Measurements from ENCODE around the gene REEP3. TPM values are rescaled to one million over a fixed set of nuclear protein-coding genes. Genes with fewer than 3 reads are reported as not detected.

REEP3 gene
- total RNA-seq, 1 donor from 2014 or later = 50.7 TPM

DNA sequence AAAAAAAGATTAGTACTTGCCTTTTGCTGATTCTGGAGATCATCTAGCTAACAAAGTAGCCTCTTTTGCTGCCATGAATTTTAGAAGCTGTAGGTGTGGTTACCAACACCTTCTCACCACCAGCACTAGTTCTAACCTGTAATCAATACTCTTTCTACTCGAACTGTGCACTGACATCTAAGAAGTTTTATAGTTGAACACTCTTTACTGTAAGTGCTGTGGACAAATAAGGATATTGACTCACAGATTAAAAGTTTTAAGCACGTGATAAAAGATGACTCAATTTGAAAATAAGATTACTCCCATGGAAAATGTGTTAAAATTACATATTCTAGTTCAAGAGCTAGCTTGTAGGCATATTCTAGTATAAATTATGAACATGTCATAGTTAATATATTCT, 89.9 kb downstream of the REEP3 start:
- DNase-seq (ENCODE audit: low spot score) = no peak
- ATAC-seq = no peak
- intact Hi-C loops (cut with DNase I) = no loop called here

DNA sequence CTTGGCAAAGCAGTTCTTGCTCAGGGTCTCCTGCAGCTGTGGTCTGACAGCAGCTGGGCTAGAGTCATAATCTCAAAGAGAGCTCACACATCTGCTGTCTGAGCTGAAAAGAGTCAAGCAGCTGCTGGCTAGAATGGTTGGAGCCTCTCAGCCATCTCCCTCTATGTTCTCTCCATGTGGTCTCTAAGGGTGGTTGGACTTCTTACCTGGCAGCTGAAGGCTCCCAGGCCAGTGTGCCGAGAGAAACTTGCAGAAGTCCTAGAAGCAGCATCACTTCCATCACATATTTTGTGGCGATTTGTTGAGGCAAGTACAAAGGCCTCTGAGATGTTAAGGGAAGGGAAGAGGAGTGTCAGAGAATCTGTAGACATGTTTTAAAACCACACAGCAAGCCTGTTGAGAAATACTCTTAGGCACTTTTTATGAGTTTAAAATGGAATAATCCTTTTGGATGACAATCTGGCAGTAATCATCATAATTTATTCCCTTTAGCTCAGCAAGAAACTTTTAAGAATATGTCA, 93.2 kb downstream of the REEP3 start:
- DNase-seq (ENCODE audit: low spot score) (no peak), ATAC-seq (peak; percentile 76)
- intact Hi-C loops (cut with DNase I) = no loop called here

DNA sequence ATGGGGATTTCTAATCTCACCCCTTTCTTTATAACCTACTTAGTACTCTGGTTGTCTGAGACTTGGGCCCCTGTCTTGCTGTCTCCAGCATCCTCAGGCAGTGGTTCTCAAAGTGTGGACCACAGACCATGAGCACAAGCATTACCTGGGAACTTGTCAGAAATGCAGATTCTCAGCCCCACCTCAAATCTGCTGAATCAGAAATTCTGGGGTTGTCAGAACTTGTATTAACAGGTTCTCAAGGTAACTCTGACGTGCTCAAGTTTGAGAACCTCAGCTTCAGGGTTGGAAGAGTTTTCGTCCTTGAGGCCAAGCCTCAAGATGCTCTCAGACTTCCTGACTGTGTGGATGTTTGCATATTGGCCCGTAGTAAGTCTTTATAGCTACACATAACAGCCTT, 97.4 kb downstream of the REEP3 start:
- DNase-seq (ENCODE audit: low spot score) (no peak), ATAC-seq (no peak)
- intact Hi-C loops (cut with DNase I) = no loop called here

DNA sequence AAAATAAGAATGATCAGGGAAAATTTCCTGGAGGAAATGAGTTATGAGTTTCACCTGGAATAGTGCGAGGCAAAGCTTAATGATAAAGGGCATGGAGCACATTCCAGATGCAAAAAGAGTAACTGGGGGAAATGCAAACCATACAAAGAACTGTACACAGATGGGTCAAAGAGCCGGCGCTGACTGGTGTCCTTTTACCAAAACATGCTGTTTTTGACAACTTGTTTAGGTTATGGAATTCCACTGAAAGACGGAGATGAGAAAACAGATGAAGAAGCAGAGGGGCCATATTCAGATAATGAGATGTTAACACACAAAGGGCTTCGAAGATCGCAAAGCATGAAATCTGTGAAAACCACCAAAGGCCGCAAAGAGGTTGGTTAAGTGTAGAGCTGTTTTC, 98.2 kb downstream of the REEP3 start:
- DNase-seq (ENCODE audit: low spot score) = no peak
- intact Hi-C loops (cut with DNase I) = no loop called here
- no peak for ATAC-seq

DNA sequence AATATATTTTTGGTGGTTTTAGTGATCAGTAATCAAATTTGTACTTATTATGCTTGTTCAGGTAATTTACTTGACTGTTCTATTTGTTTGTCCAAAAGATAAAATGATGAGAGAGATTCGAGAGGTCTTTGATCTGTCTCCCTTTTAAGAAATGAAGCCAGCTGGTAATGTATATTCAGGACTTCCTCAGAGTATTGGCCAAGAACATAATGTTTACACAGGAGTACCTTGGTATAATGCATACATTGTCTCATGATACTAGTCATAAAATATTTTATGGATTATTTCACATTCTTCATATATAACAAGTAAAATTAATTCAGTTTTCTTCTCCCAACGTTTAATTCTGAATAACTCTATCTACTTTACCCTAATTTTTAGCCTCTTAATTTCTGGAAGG, 100.9 kb downstream of the REEP3 start:
- intact Hi-C loops (cut with DNase I) = loop anchor here (10.0 kb wide), 1 partner anchor 157 kb away; the partner anchor contains the start of gene JMJD1C
- DNase-seq (ENCODE audit: low spot score) (no peak), ATAC-seq (no peak)

DNA sequence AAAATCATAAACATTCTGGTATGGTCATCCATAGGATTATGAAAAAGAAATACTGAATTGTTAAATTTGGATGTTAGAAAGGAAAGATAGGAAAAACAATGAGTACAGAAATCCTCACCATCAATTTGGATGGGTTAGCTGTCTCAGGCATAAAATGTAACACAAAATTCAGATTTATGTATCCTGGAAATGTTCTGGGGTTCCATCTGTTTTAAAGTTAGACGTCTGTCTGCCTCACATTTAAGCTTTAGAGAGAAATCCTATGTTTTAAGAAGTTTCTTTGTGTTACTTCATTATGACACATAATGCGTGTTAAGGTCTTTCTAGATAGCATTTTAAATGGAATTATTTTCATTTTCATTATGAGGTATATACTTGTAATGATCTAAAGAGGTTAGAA, 103.5 kb downstream of the REEP3 start:
- intact Hi-C loops (cut with DNase I) = loop anchor here (10.0 kb wide), 1 partner anchor 160 kb away; the partner anchor contains the start of gene JMJD1C
- no peak for DNase-seq (ENCODE audit: low spot score)
- no peak for ATAC-seq

DNA sequence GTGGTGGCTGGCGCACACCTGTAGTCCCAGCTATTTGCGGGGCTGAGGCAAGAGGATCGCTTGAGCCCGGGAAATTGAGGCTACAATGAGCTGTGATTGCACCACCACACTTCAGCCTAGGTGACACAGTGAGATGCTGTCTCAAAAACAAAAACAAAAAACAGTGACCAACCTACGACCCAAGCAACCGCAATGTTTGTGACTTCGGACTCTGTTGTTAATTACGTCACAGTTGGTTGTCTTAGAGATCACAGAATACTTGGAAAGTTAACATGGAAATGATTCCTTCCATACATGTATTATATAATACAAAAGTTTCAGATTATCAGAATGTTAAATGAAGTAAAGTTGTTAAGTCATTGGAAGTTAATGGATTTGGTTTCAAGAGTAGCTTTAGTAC, 106.2 kb downstream of the REEP3 start:
- ATAC-seq (no peak), DNase-seq (ENCODE audit: low spot score) (no peak)
- intact Hi-C loops (cut with DNase I) = loop anchor here (10.0 kb wide), 1 partner anchor 163 kb away; the partner anchor contains the start of gene JMJD1C

DNA sequence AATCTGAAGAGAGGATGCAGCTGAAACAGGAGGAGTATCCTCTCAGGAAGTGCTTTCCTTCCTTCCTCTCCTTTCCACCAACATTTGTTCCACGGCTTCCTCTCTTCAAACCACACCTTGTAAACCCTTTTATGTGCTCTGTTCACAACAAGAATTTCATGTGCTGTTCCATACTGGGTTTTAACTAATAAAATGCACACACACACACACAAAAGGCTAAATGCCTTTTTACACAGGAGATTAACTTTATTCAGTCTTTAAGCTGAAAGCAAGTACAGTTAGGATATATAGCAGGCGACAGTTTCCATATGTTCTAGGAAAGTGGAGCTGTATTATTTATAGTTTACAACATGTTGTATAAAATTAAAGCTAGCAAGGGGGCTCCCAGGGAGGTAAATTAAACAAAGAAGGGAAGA, 106.7 kb downstream of the REEP3 start:
- no peak for DNase-seq (ENCODE audit: low spot score)
- intact Hi-C loops (cut with DNase I) = loop anchor here (10.0 kb wide), 1 partner anchor 163 kb away; the partner anchor contains the start of gene JMJD1C
- ATAC-seq = no peak

DNA sequence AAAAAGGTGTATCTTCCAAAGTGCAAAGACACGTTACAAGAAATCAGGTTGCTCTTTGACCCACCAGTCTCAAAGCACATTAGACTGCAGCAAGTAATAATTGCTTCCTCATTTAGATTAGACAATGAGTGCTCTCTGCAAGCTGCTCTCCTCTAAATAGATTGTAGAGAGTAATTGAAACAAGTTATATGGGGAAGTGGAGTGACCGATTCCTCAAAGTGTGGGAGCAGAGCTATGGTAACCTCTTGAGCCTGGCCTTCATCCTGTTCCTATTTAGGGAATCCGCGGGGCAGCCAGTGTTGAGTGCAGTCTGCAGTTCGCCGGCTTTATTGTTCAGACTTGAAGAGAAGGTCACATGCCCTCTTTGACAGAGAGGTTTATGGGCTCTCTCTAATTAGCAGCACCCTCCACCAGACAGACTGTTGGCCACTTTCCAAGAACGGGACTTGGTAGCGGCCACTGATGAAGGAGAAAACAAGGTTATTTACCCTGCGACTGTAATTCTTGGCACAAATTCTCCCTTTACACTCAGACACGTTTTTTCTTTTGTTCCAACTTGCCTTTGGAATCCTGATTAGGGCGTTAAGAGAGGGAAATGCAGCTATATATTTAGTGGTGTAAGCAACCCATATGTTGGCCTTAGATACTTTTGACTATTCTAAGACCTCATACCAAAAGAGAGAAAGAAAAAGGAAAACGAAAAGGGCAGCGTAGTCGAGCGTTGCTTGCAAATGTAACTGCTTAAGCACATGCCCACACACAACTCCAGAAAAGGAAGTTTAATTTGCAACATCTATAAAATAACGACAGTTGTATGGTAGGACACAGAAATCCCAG, 107.5 kb downstream of the REEP3 start:
- intact Hi-C loops (cut with DNase I) = loop anchor here (10.0 kb wide), 1 partner anchor 164 kb away; the partner anchor contains the start of gene JMJD1C
- peak; percentile 0 for ATAC-seq
- DNase-seq (ENCODE audit: low spot score) = peak; percentile 67

DNA sequence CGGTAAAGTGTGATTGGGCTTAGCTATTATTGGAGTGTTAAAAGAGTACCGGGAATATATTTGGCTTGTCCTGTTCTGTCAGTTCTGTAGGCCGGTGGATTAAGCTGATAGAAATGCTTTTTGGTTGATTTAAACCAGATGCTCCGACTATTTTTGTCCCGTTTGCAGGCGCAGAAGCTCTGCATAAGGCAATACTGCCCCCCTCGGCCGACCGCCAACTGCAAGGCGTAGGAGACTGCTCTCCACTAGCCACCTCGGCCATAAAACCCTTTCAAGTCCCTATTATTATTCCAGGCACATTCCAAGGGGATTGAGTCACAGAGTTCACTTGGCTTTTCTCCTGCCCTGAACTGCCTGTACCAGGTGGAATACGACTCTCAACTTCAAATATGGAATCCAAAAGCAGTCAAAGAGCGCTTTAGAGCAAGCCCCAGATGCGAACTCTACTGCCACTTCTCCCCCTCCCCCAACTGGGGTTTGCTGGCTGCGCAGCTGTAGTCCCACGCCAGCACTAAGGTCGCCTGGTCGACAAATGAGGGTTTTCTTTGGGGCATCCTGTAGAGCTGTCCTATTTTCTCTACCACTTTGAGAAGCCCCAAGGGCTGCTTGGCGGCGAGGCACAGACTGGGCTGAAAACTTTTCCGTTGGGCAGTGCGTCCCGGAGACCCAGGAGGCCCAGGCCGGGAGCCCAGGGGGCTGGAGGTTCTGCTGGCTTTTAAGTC, 108.3 kb downstream of the REEP3 start:
- DNase-seq (ENCODE audit: low spot score) (peak; percentile 98), ATAC-seq (peak; percentile 91)
- intact Hi-C loops (cut with DNase I) = loop anchor here (10.0 kb wide), 1 partner anchor 165 kb away; the partner anchor contains the start of gene JMJD1C

DNA sequence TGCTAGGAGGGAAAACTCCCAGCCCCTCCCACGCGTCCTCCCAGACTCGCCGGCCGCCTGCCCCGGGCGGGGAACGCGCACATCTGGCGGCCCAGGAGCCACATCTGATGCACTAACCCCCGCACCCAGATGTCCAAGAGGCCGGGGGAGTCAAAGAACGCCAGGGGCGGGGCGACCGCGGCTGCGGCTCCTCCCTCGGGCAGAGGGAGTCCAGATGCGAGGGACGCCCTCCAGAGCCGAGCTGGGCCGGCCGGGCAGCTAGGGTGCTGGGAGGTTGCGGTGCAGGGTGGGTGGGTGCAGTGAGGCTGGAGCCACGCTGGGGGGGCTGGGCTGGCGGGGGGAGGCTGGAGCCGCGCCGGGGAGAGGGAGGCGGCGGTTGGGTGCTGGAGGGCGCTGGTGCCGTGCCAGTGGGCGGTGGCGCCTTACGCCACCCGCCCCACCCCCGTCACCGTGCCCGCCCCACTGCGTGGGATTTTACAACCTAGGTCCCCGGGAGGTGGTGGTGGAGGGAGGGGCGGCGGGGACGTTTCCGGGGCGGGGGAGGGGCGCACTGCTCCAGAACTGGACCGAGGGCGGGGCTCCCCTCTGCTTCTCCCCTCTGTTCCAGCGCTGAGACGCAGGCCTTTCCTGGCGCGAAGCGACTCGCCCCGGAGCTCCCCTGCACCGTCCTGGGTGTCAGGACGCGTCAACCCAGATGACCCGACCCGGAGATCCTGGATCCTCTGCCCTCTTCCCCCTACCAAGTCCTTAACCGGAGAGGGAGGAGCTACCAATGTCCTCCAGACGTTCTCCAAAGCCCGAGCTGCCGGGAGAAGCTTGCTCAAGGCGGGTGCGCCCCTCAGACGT, 109.1 kb downstream of the REEP3 start:
- intact Hi-C loops (cut with DNase I) = no loop called here
- ATAC-seq (peak; percentile 86), DNase-seq (ENCODE audit: low spot score) (peak; percentile 94)

DNA sequence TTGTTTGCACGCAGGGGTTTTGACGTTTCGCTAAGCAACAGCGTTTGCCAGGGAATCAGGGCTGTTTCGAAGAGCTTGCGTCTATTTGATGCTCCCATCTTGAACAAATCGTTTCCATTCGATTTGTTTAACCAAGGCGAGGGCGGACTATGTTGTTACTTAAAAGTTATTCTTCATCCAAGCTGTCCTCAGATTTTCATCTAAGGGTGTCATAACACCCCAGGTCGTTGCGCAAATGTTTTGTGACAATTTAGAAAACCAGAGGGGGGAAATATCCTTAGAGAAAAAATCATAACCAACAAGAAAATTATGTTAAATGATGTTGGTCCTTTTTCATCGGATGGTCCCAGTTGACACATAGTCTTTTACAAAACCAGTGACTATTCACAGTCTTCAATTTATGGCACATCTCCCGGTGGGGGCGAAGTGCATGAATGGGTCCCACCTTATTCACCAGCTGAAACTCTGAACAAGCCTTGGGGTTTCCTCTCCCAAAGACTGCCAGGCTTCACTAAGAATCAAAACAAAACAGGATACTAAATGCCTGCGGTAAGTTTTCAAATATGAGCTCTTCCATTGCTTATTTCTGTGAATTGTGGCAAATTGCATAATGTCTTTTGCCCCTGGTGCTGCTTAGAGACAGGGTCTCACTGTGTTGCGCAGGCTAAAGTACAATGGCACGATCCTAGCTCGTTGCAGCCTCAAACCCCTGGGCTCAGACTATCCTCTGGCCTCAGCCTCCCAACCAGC, 109.9 kb downstream of the REEP3 start:
- intact Hi-C loops (cut with DNase I) = no loop called here
- DNase-seq (ENCODE audit: low spot score) (no peak), ATAC-seq (no peak)

DNA sequence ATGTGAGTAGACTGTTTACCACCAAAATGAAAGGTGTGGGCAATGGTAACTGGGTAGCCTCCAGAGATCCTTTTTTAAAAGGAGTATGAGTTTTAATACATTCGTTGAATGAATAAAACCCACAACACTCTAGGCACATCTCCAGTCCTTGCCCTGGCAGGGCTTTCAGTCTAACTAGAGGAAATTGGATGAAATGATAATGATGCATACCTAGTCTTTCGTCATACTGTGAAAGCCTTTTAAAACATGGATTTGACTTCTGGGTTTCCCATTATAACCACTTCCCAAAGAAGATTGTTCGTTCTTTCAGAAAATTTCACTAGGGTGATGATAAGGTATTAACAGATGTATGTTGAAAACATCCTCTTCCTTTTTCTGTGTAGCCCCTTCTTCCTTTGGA, 110.8 kb downstream of the REEP3 start:
- intact Hi-C loops (cut with DNase I) = no loop called here
- DNase-seq (ENCODE audit: low spot score) (no peak), ATAC-seq (no peak)

DNA sequence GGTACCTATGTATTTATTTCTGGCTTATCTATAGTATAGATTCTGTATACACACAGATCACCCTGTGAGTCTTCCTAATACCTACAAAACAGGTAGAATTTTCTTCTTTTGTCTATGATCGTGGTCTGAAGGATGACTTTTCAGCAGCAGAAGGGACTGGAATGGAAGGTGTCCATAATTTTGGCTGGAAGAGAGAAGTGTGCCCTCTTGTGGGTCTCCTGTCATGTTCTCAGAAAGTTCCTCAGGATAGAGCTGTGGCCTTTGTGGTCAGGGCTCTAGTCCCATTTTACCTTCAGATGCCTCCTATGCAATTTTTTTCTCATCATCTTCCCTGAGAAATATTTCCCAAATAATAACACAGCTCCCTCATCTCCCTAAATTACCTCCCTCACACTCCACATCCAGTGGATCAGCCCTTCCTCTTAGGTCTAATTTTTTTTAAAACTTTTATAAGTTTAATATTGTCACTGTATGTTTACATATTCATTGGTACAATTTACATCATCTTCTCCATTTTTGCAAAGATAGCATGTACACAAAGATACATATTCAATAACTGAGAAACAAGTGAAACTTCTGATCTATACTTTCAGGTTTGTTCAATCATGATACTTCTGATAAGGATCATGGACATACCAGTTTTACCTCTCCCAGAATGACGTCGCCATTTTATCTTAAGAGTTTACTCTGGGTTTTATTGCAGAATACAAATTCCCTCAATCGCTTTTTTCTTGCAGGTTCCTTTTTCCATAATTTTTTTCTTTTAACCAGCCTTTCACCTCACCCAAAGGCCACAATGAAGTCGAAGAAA, 112.7 kb downstream of the REEP3 start:
- DNase-seq (ENCODE audit: low spot score) (no peak), ATAC-seq (no peak)
- intact Hi-C loops (cut with DNase I) = no loop called here

DNA sequence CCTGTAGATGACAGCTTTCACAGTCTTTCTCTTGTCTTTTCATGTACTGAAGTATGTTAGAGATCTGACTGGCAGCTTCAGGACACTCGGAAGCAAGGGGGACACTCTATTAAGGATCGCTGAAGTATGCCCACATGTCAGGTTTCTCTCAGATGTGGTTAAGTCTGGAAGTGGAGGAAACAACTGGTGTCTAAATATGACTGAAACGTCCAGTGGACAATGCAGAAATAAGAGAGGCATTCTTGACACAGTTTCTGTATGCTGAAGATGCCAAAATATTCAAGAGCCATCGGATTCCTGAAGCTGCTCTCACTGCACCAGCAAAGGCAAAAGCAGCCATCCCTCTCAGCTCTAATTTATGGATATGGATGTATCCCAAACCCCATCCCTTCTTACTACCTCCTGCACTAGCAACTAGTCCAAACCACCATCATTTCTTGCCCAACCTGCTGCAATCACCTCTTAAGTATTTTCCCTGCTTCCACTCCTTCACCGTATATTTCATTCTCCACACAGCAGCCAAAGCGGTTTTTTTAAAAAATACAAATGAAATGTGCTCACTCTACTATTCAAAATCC, 113.4 kb downstream of the REEP3 start:
- no peak for DNase-seq (ENCODE audit: low spot score)
- intact Hi-C loops (cut with DNase I) = no loop called here
- no peak for ATAC-seq

DNA sequence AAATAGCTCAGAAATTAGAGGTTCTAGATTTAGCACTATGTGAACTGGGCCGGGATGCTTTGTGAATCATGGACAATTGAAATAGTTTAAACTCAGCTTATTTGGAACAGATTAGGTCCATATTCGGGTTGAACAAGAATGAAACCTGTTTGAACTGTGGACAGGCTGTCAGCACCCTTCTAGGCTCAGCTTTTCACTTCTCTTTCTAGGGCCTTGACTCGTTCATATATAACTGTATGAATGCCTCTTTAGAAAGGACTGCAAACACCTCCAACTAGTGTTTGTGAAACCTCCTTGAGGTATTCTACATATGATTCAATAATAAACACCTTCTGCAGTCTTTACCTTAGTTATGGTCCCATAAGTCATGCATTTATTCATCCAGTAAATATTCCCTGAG, 115.6 kb downstream of the REEP3 start:
- no peak for DNase-seq (ENCODE audit: low spot score)
- ATAC-seq = no peak
- intact Hi-C loops (cut with DNase I) = no loop called here

DNA sequence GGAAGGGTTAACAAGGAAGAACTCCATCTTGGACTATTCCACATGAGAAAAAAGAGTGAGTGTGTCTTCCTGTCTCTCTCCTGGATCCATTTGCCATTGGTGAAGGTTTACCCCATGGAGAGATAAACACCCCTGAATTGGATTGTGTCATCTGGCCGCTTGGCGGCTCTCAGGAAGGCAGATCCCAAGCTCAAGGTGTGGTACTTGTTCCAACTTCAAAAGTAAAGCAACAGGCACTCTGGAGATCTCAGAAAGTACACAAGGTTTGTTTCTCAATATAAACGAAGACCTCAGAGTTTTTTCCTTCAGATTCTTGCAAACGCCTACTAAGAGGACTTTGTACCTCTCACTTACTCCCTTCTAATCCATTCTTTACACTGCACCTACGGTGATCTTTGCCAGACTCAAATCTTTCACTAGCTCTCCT, 116.7 kb downstream of the REEP3 start:
- intact Hi-C loops (cut with DNase I) = no loop called here
- no peak for ATAC-seq
- no peak for DNase-seq (ENCODE audit: low spot score)
